ENCODE data around the gene RNU1-3. TPM values are rescaled to one million over a fixed set of nuclear protein-coding genes. Genes with fewer than 3 reads are reported as not detected.
"Not testable (repeated sequence)": the region's sequence is repeated elsewhere in the genome, so short reads cannot be mapped to it uniquely, and the experiment has no call there.

RNU1-3 gene
- total RNA-seq, 1 experiment from 2014 or later: 1,290 TPM

GRCh38 chr1:16628361-16629111 lies 38.2 kb downstream of the RNU1-3 start:
- POLR2A ChIA-PET: interaction anchor here (0.5 to 0.7 kb wide), 2 partner anchors 275 to 453 kb away, joined by 3 to 7 read pairs; no protein-coding TSS in a partner anchor
- Histone ChIP-seq H3K27me3 (ENCODE audit: control insufficient read depth, insufficient read depth, low read length) (no peaks in the 10 kb centered on the region), H3K27ac (ENCODE audit: low read length) (no peak overlapping the region), H3K4me1 (ENCODE audit: control insufficient read depth, insufficient read depth, low read length) (no peaks in the 10 kb centered on the region), H3K9me3 (ENCODE audit: control insufficient read depth, insufficient read depth, low read depth, low read length) (no peaks in the 10 kb centered on the region), H3K36me3 (ENCODE audit: control insufficient read depth, insufficient read depth, low read length) (peaks cover 4% of the 10 kb centered on the region; the same call in 1 of the 2 replicates), H3K4me3 (ENCODE audit: low read depth in 2 of 2, low read length in 2 of 2) (no peak overlapping the region)
- intact Hi-C loops (cut with micrococcal nuclease; ENCODE audit: unreplicated experiment): no loop called here
- in situ Hi-C loops (cut with HindIII; ENCODE audit: low pct_unique_long_range_greater_than_20kb, low sequenced_read_pairs): no loop called here
- BruUV-seq (replicated peaks): no TSS peak
- peak; percentile 1; the same call in 1 of the 2 replicates for ATAC-seq
- TF ChIP-seq REST (IDR thresholded peaks at IDR 0.05; ENCODE audit: insufficient read depth in 1 of 2, low read depth in 2 of 2, low read length in 1 of 2) (no peak), POLR2AphosphoS5 (IDR thresholded peaks at IDR 0.05; ENCODE audit: low read depth, low read length) (no peak), SIN3A (IDR thresholded peaks at IDR 0.05; ENCODE audit: borderline replicate concordance, insufficient read depth, low read depth, low read length) (no peak), TCF7L2 (IDR thresholded peaks at IDR 0.05; ENCODE audit: low read depth, low read length) (no peak), CTCF (IDR thresholded peaks at IDR 0.05) (no peak)
- no peak for DNase-seq (ENCODE audit: low read depth, low spot score)
- CTCF ChIA-PET: interaction anchor here (0.7 kb wide), 2 partner anchors 13 to 130 kb away, joined by 8 to 11 read pairs; no protein-coding TSS in a partner anchor

- H3K27me3 ChIP-seq (ENCODE audit: control insufficient read depth, insufficient read depth, low read length); in situ Hi-C loops (cut with HindIII; ENCODE audit: low pct_unique_long_range_greater_than_20kb, low sequenced_read_pairs); H3K36me3 ChIP-seq (ENCODE audit: control insufficient read depth, insufficient read depth, low read length); H3K27ac ChIP-seq (ENCODE audit: low read length); H3K4me1 ChIP-seq (ENCODE audit: control insufficient read depth, insufficient read depth, low read length); H3K4me3 ChIP-seq (ENCODE audit: low read depth in 2 of 2, low read length in 2 of 2); H3K9me3 ChIP-seq (ENCODE audit: control insufficient read depth, insufficient read depth, low read depth, low read length); BruUV-seq (replicated peaks); DNase-seq (ENCODE audit: low read depth, low spot score); intact Hi-C loops (cut with micrococcal nuclease; ENCODE audit: unreplicated experiment); ATAC-seq: not testable (repeated sequence)
- CTCF ChIA-PET: interaction anchor here (3.0 kb wide), 1 partner anchor 325 kb away, joined by 19 read pairs; no protein-coding TSS in a partner anchor
- POLR2A ChIA-PET: interaction anchor here (0.5 kb wide), 1 partner anchor 9 kb away, joined by 3 read pairs; no protein-coding TSS in a partner anchor
Observed at GRCh38 chr1:16626409-16626983, 40.3 kb downstream of the RNU1-3 start.
